LNCAP (cell line): ENCODE measurements around the gene PSMB1.

Source experiments
- TF ChIP-seq, protein P1 (sequence below): fragments of 450-650 bp; IDR thresholded peaks from 2 replicates; pipeline ENCODE4 v1.5.1; 2017; ENCODE audit warnings: mild to moderate bottlenecking

The PSMB1 gene

DNA sequence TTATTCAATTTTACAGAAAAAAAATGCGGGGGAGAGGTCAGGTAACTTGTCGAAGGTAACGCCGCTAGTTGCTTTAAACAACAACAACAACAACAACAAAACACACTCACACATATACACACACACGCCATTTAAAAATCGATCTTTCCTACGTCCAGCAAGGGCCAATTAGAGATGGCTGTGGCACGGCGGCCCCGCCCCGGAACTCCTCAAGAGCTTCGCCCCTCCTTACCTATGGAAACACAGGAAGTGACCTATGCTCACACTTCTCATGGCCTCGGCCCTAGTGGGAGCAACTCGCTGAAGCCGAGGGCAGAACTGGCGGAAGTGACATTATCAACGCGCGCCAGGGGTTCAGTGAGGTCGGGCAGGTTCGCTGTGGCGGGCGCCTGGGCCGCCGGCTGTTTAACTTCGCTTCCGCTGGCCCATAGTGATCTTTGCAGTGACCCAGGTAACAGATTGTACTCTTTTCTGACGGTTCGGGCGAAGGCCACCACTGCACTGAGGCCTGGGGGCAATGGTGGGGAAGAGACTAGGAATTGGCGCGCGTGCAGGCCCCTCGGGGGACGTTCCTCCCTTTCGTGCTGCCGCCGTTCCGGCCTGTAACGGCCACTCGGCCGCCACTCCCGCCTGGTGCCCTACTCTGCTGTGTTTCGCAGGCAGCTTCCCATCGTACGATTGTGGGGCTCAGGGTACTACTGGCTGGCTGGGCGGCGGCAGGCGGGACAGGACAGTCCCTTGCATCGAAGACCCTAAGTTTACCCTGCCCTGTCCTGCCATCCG, 1.1 kb upstream of the PSMB1 start, which contains the start of gene TBP:
TBP (plus strand) TSS at position 357 of the 783 bp plus-strand sequence. CDS start 2,661 bp downstream, outside the sequence.
- TF ChIP-seq, protein P1, sequence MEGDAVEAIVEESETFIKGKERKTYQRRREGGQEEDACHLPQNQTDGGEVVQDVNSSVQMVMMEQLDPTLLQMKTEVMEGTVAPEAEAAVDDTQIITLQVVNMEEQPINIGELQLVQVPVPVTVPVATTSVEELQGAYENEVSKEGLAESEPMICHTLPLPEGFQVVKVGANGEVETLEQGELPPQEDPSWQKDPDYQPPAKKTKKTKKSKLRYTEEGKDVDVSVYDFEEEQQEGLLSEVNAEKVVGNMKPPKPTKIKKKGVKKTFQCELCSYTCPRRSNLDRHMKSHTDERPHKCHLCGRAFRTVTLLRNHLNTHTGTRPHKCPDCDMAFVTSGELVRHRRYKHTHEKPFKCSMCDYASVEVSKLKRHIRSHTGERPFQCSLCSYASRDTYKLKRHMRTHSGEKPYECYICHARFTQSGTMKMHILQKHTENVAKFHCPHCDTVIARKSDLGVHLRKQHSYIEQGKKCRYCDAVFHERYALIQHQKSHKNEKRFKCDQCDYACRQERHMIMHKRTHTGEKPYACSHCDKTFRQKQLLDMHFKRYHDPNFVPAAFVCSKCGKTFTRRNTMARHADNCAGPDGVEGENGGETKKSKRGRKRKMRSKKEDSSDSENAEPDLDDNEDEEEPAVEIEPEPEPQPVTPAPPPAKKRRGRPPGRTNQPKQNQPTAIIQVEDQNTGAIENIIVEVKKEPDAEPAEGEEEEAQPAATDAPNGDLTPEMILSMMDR, result no peak

DNA sequence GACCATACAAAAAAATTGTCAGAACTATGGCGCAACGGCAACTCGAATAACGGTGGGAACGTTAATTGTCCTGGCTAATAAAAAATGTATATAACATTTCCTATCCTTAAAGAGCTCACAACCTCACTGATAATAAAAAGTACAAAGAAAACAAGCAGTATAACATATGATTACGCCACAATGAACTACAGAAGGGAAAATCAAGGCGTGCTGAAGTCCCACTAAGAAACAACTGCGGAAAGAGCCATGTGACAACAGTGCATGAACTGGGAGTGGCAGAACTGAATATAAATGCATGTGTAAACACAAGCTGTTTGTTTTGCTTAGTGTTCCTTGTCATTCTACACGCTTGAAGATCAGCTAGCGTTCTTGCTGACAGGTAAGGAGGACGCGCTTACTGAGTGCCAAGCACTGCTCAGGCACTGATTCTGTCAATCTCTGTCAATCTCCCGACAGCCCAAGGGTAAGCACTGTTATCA, 466 bp upstream of the PSMB1 start:
- TF ChIP-seq, protein P1, result no peak

DNA sequence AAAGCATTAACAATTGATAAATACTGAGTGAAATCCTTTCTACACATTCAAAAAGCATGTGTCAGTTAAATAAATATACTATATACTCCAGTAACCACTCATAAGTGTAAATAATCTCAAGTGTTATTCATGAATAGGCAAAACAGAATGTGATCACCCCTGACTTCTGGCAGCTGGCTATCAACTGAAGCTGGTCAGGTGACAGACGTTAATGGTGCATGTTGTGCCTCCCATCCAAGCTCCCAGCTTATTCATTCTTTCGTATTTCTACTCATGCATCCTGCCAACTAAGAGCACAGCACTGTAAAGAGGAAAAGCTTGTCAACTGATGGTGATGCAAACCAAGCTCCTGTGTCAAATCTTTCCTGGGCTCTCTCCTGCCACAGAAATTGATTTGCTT, 7.7 kb downstream of the PSMB1 start:
- TF ChIP-seq, protein P1, result no peak

DNA sequence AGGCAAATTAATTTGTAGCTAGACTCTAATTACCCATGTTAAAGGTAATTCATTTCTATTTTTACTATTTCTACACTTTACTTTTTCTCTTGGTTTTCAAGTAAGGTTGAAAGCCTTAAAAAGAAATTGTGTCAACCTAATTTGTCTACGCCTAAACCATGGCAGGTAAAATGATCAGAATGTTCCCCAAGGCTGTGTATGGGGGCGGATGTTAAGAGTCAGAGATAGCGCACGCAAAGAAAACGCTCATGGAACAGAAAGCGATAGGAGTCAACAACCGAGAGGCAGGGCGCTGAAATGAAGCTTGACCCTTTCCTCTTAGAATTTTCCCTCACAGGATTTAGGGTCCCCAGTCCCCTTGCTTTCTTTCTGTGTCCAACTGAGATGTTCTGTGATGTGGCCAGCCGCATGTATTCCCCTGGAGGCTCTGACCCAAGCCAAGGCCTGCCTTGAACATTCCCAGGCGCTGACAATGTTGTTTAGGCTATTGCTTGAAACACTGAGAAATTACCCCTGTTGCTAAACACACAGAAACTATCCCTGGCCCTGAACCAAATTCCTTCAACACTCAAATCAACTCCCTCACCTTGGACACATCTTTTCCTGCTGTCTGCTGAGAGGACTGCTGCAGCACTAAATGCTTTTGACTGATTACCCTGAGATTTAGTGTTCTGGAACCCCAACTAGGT, 10.9 kb downstream of the PSMB1 start:
- TF ChIP-seq, protein P1, result no peak

DNA sequence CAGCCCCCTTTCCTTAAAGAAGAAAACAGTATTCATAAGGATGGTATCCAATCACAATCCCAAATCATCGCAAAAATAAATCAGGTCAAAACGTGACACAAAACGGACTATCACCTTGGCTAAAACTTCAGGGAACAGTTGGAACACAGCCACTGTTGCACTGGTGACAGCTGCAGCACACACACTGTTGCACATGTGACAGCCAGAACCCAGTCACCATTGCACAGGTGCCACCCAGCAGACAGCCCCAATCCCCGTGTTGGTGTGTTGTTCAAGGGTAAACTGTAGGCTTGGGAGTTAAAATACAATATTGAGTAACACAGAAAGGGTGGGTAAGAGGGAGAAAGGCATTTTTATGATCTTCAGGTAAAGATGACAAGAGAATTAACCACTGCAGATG, 15.8 kb downstream of the PSMB1 start:
- TF ChIP-seq, protein P1, result no peak

DNA sequence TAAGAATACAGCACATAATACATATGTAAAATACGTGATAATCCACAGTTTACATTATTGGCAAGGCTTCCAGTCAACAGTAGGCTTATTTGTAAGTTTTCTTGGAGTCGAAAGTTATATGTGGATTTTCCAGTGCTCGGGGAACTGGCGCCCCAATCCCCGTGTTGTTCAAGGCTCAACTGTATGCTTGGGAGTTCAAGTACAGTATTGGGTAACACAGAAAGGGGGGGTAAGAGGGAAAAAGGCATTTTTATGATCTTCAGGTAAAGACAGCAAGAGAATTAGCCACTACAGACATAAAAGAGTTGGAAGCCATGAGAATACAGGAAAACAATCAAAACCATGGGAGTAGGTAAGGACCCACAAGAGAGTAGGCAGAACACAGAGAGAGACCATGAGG, 16.4 kb downstream of the PSMB1 start:
- TF ChIP-seq, protein P1, result no peak

DNA sequence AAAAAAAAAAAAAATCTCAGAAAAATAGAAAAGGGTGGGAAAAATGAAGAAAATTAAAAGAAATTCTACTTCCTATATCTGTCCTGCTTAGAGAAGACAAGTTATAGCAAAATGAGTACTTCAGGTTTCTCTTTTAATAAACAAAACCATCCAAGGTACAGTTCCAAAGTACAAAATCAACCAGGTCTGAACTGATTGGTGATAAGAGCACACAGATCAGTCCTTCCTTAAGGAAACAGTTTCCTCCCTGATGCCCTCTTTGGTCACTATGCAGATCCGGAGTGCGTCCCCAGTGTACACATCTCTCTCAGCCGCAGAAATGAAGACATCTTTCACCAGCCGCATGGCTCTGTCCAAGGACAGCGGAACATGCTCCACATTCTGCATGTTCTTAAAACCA, 18.1 kb downstream of the PSMB1 start:
- TF ChIP-seq, protein P1, result no peak
